Measurements from ENCODE around the gene IL1RAPL1.

The IL1RAPL1 gene

GRCh38 chrX:29407357-29407756 lies 820.1 kb downstream of the IL1RAPL1 start:
- H3K9me3 ChIP-seq (replicated peaks in 1 of 11), result peaks cover 0 to 19% (median 0%) of the 10 kb centered on the region in 11 experiments; a peak in 3 of 22 replicates
- no peak overlapping the region for H3K4me2 ChIP-seq
- no peak overlapping the region for H3K27ac ChIP-seq
- no peak for TF ChIP-seq Cebpa-rat (IDR thresholded peaks at IDR 0.05)
- H3K36me3 ChIP-seq, result no peaks in the 10 kb centered on the region
- no peaks in the 10 kb centered on the region for H3K4me1 ChIP-seq
- H3K9ac ChIP-seq, result no peak overlapping the region
- no peaks in the 10 kb centered on the region for H3K27me3 ChIP-seq
- H3K4me3 ChIP-seq, result no peak overlapping the region
- no peaks in the 10 kb centered on the region for H4K20me1 ChIP-seq

- Histone ChIP-seq H3K27ac (no peak overlapping the region), H3K4me2 (no peak overlapping the region), H3K27me3 (no peaks in the 10 kb centered on the region), H3K9me3 (replicated peaks in 1 of 11) (no peaks in the 10 kb centered on the region; a peak in 1 of 22 replicates), H3K36me3 (no peaks in the 10 kb centered on the region), H3K4me3 (no peak overlapping the region), H3K4me1 (no peaks in the 10 kb centered on the region), H4K20me1 (no peaks in the 10 kb centered on the region), H3K9ac (no peak overlapping the region)
- no peak for TF ChIP-seq Cebpa-rat (IDR thresholded peaks at IDR 0.05)
These were observed 832.7 kb downstream of the IL1RAPL1 start for GRCh38 chrX:29419774-29420553.

GRCh38 chrX:29422034-29422433 lies 834.8 kb downstream of the IL1RAPL1 start:
- Histone ChIP-seq H3K9me3 (replicated peaks in 1 of 11) (peaks cover 0 to 2% (median under 1%) of the 10 kb centered on the region in 11 experiments; a peak in 8 of 22 replicates), H3K4me1 (no peaks in the 10 kb centered on the region), H3K36me3 (no peaks in the 10 kb centered on the region), H3K4me3 (no peak overlapping the region), H4K20me1 (no peaks in the 10 kb centered on the region), H3K27me3 (no peaks in the 10 kb centered on the region), H3K9ac (no peak overlapping the region), H3K27ac (no peak overlapping the region), H3K4me2 (no peak overlapping the region)
- no peak for TF ChIP-seq Cebpa-rat (IDR thresholded peaks at IDR 0.05)

GRCh38 chrX:29431895-29432294 lies 844.6 kb downstream of the IL1RAPL1 start:
- no peaks in the 10 kb centered on the region for H3K27me3 ChIP-seq
- no peak for TF ChIP-seq Cebpa-rat (IDR thresholded peaks at IDR 0.05)
- H3K27ac ChIP-seq, result no peak overlapping the region
- H3K4me3 ChIP-seq, result no peak overlapping the region
- H3K4me2 ChIP-seq, result no peak overlapping the region
- no peaks in the 10 kb centered on the region for H3K4me1 ChIP-seq
- no peaks in the 10 kb centered on the region for H3K36me3 ChIP-seq
- no peaks in the 10 kb centered on the region for H4K20me1 ChIP-seq
- H3K9ac ChIP-seq, result no peak overlapping the region
- H3K9me3 ChIP-seq (replicated peaks in 1 of 11), result peaks cover 0 to 15% (median 8%) of the 10 kb centered on the region in 11 experiments; a peak in 12 of 22 replicates

GRCh38 chrX:29432534-29432933 lies 845.3 kb downstream of the IL1RAPL1 start:
- Histone ChIP-seq H3K36me3 (no peaks in the 10 kb centered on the region), H3K27me3 (no peaks in the 10 kb centered on the region), H3K4me2 (no peak overlapping the region), H4K20me1 (no peaks in the 10 kb centered on the region), H3K9me3 (replicated peaks in 1 of 11) (peaks cover 0 to 9% (median 6%) of the 10 kb centered on the region in 11 experiments; a peak in 9 of 22 replicates), H3K9ac (no peak overlapping the region), H3K4me3 (no peak overlapping the region), H3K27ac (no peak overlapping the region), H3K4me1 (no peaks in the 10 kb centered on the region)
- TF ChIP-seq Cebpa-rat (IDR thresholded peaks at IDR 0.05), result no peak

- no peaks in the 10 kb centered on the region for H3K36me3 ChIP-seq
- no peak overlapping the region for H3K4me2 ChIP-seq
- H3K9ac ChIP-seq, result no peak overlapping the region
- H3K4me1 ChIP-seq, result no peaks in the 10 kb centered on the region
- H3K27ac ChIP-seq, result no peak overlapping the region
- H3K27me3 ChIP-seq, result no peaks in the 10 kb centered on the region
- no peak for TF ChIP-seq Cebpa-rat (IDR thresholded peaks at IDR 0.05)
- peaks cover 0 to 7% (median 5%) of the 10 kb centered on the region in 11 experiments; a peak in 7 of 22 replicates for H3K9me3 ChIP-seq (replicated peaks in 1 of 11)
- no peaks in the 10 kb centered on the region for H4K20me1 ChIP-seq
- H3K4me3 ChIP-seq, result no peak overlapping the region
These were observed 847.7 kb downstream of the IL1RAPL1 start for GRCh38 chrX:29434939-29435338.

- Histone ChIP-seq H4K20me1 (no peaks in the 10 kb centered on the region), H3K9ac (no peak overlapping the region), H3K27ac (no peak overlapping the region), H3K4me1 (no peaks in the 10 kb centered on the region), H3K4me3 (no peak overlapping the region), H3K9me3 (replicated peaks in 1 of 11) (peaks cover 0 to 7% (median 5%) of the 10 kb centered on the region in 11 experiments; a peak in 7 of 22 replicates), H3K4me2 (peak overlapping the region in 1 of 11 experiments; percentile 9; a peak in 1 of 22 replicates), H3K36me3 (no peaks in the 10 kb centered on the region), H3K27me3 (no peaks in the 10 kb centered on the region)
- TF ChIP-seq Cebpa-rat (IDR thresholded peaks at IDR 0.05), result no peak
These were observed 848.1 kb downstream of the IL1RAPL1 start for GRCh38 chrX:29435396-29435795.

- peaks cover 0 to 9% (median 0%) of the 10 kb centered on the region in 11 experiments; a peak in 3 of 22 replicates for H3K9me3 ChIP-seq (replicated peaks in 1 of 11)
- no peak for TF ChIP-seq Cebpa-rat (IDR thresholded peaks at IDR 0.05)
- no peaks in the 10 kb centered on the region for H3K36me3 ChIP-seq
- H4K20me1 ChIP-seq, result no peaks in the 10 kb centered on the region
- no peak overlapping the region for H3K9ac ChIP-seq
- peaks cover 0 to 5% (median 0%) of the 10 kb centered on the region in 11 experiments; a peak in 1 of 22 replicates for H3K27me3 ChIP-seq
- no peak overlapping the region for H3K27ac ChIP-seq
- H3K4me1 ChIP-seq, result peaks cover 15 to 27% (median 20%) of the 10 kb centered on the region in 10 experiments
- no peak overlapping the region for H3K4me3 ChIP-seq
- H3K4me2 ChIP-seq, result no peak overlapping the region
These were observed 860.6 kb downstream of the IL1RAPL1 start for GRCh38 chrX:29447867-29448266.

GRCh38 chrX:29453333-29453732 lies 866.1 kb downstream of the IL1RAPL1 start:
- Histone ChIP-seq H3K9ac (no peak overlapping the region), H3K27ac (no peak overlapping the region), H3K27me3 (peaks cover 0 to 5% (median 0%) of the 10 kb centered on the region in 11 experiments; a peak in 1 of 22 replicates), H4K20me1 (no peaks in the 10 kb centered on the region), H3K9me3 (replicated peaks in 1 of 11) (peaks cover 0 to 3% (median 0%) of the 10 kb centered on the region in 11 experiments; a peak in 2 of 22 replicates), H3K4me3 (no peak overlapping the region), H3K4me2 (no peak overlapping the region), H3K4me1 (peaks cover 16 to 26% (median 25%) of the 10 kb centered on the region in 10 experiments), H3K36me3 (no peaks in the 10 kb centered on the region)
- TF ChIP-seq Cebpa-rat (IDR thresholded peaks at IDR 0.05), result no peak
